HG03342 (cell line): ENCODE data around the gene CHRNA4.
"Not testable (repeated sequence)": the region's sequence is repeated elsewhere in the genome, so short reads cannot be mapped to it uniquely, and the experiment has no call there.

Experiments
- ATAC-seq: cut with Tn5 transposase; IDR thresholded peaks from one replicate; pipeline ENCODE4 v1.9.1; 2021; ENCODE audit warnings: mild to moderate bottlenecking, moderate library complexity; ENCODE audit not compliant: unreplicated experiment

Gene CHRNA4

GRCh38 chr20:63398744-63399514 lies 37.8 kb upstream of the CHRNA4 start:
- no peak for ATAC-seq

- no peak for ATAC-seq
These were observed 36.8 kb upstream of the CHRNA4 start for GRCh38 chr20:63397946-63398450.

GRCh38 chr20:63397155-63397843 lies 36.1 kb upstream of the CHRNA4 start:
- ATAC-seq = no peak

GRCh38 chr20:63396300-63396699 lies 35.2 kb upstream of the CHRNA4 start:
- ATAC-seq = no peak

- no peak for ATAC-seq
These were observed 34.6 kb upstream of the CHRNA4 start for GRCh38 chr20:63395723-63396122.

GRCh38 chr20:63394920-63395455 lies 33.8 kb upstream of the CHRNA4 start:
- ATAC-seq = no peak

GRCh38 chr20:63394069-63394919 lies 33.1 kb upstream of the CHRNA4 start:
- ATAC-seq = no peak

GRCh38 chr20:63393566-63393965 lies 32.4 kb upstream of the CHRNA4 start:
- no peak for ATAC-seq

GRCh38 chr20:63392465-63393365 lies 31.6 kb upstream of the CHRNA4 start:
- no peak for ATAC-seq

- ATAC-seq = no peak
These were observed 26.8 kb upstream of the CHRNA4 start for GRCh38 chr20:63387917-63388316.

- no peak for ATAC-seq
These were observed 26.2 kb upstream of the CHRNA4 start for GRCh38 chr20:63387393-63387792.

- ATAC-seq = no peak
These were observed 25.3 kb upstream of the CHRNA4 start for GRCh38 chr20:63386491-63386890.

- ATAC-seq = no peak
These were observed 24.7 kb upstream of the CHRNA4 start for GRCh38 chr20:63385819-63386218.

GRCh38 chr20:63384336-63384735 lies 23.2 kb upstream of the CHRNA4 start:
- ATAC-seq = no peak

GRCh38 chr20:63383556-63383955 lies 22.4 kb upstream of the CHRNA4 start:
- no peak for ATAC-seq

- ATAC-seq = no peak
These were observed 21.6 kb upstream of the CHRNA4 start for GRCh38 chr20:63382551-63383300.

GRCh38 chr20:63381781-63382431 lies 20.8 kb upstream of the CHRNA4 start:
- ATAC-seq = no peak

- no peak for ATAC-seq
These were observed 19.3 kb upstream of the CHRNA4 start for GRCh38 chr20:63380346-63380870.

- ATAC-seq = not testable (repeated sequence)
These were observed 18.7 kb upstream of the CHRNA4 start for GRCh38 chr20:63379872-63380271.
